Measurements from ENCODE around the gene CDK8. TPM values are rescaled to one million over a fixed set of nuclear protein-coding genes. Genes with fewer than 3 reads are reported as not detected.

CDK8 gene
- total RNA-seq, 3 donors from 2014 or later = 13.3 to 15.4 (median 13.8) TPM

DNA sequence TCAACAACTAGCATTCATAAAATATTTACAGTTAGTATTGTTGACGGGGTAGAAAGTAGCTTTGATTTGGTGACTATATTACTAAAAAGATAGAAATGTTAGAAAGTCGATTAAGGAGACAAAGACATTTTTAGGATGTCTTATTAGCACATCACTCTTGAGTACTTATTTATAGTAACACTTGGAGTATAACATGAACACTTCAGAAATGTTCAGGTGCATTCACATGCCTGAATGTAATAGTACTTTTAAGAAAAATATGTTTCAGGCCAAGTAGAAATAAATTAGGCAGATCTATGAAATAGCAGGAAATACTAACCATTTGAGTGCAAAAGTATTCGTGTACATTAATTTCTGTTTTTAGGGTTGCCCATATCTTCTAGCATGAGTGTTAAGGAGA lies 70.4 kb downstream of the CDK8 start:
- Histone ChIP-seq H3K4me3 (no peak overlapping the region), H3K4me1 (no peaks in the 10 kb centered on the region), H3K9me3 (no peaks in the 10 kb centered on the region), H3K27ac (no peak overlapping the region), H3K27me3 (no peaks in the 10 kb centered on the region), H3K36me3 (no peaks in the 10 kb centered on the region)
- intact Hi-C loops (cut with DNase I; ENCODE audit: low total_unique reads) = no loop called here
- TF ChIP-seq, protein P1, sequence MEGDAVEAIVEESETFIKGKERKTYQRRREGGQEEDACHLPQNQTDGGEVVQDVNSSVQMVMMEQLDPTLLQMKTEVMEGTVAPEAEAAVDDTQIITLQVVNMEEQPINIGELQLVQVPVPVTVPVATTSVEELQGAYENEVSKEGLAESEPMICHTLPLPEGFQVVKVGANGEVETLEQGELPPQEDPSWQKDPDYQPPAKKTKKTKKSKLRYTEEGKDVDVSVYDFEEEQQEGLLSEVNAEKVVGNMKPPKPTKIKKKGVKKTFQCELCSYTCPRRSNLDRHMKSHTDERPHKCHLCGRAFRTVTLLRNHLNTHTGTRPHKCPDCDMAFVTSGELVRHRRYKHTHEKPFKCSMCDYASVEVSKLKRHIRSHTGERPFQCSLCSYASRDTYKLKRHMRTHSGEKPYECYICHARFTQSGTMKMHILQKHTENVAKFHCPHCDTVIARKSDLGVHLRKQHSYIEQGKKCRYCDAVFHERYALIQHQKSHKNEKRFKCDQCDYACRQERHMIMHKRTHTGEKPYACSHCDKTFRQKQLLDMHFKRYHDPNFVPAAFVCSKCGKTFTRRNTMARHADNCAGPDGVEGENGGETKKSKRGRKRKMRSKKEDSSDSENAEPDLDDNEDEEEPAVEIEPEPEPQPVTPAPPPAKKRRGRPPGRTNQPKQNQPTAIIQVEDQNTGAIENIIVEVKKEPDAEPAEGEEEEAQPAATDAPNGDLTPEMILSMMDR (IDR thresholded peaks at IDR 0.05) = no peak
- TF ChIP-seq POLR2A (IDR thresholded peaks at IDR 0.05) = no peak
- TF ChIP-seq POLR2AphosphoS5 (IDR thresholded peaks at IDR 0.05) = no peak
- no peak for DNase-seq (ENCODE audit: low spot score in 2 of 2)

DNA sequence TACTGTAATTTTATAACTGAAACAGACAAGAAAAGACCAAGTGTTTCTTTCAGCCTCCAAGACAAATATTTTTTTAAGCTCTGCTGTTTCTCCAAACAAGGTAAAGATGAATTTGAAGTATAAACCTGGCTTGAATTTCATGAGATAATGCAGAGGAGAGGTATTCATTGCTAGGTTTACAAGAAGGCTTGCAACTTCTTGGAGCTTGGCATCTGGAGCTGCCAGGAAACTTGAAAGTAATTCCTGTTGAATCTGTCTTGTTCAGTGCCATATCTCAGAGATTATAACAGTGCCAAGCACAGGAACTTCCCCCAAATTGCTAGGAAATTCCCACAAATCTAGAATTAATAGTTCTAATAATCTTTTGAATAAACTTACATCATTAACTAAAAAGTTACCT lies 70.9 kb downstream of the CDK8 start:
- Histone ChIP-seq H3K27ac (no peak overlapping the region), H3K4me1 (no peaks in the 10 kb centered on the region), H3K4me3 (no peak overlapping the region), H3K9me3 (no peaks in the 10 kb centered on the region), H3K36me3 (no peaks in the 10 kb centered on the region), H3K27me3 (no peaks in the 10 kb centered on the region)
- DNase-seq (ENCODE audit: low spot score in 2 of 2) = no peak
- intact Hi-C loops (cut with DNase I; ENCODE audit: low total_unique reads) = no loop called here
- no peak for TF ChIP-seq POLR2A (IDR thresholded peaks at IDR 0.05)
- no peak for TF ChIP-seq POLR2AphosphoS5 (IDR thresholded peaks at IDR 0.05)
- TF ChIP-seq, protein P1 (IDR thresholded peaks at IDR 0.05) = no peak

DNA sequence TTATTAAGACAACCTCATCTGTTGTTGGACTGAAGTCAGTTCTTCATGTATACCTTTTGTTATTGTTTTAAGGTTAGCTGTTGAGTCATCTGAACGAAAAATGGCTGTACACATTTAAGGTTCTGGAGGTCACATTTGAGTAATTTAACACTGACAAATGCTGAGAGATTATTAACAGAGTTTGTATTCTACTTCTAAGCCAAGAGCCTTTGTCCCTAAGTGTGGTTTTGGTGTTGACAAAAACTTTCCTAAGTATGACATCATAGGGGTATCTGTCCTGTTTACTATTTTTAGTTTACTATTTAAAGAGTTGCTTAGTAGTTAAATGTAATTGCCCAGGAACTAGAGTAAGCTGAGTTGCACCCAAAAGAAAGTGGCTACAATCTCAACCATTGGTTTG lies 71.9 kb downstream of the CDK8 start:
- no peak for DNase-seq (ENCODE audit: low spot score in 2 of 2)
- Histone ChIP-seq H3K4me1 (no peaks in the 10 kb centered on the region), H3K4me3 (no peak overlapping the region), H3K27me3 (no peaks in the 10 kb centered on the region), H3K9me3 (no peaks in the 10 kb centered on the region), H3K27ac (no peak overlapping the region), H3K36me3 (no peaks in the 10 kb centered on the region)
- TF ChIP-seq POLR2AphosphoS5 (IDR thresholded peaks at IDR 0.05) (no peak), POLR2A (IDR thresholded peaks at IDR 0.05) (no peak)
- TF ChIP-seq, protein P1 (IDR thresholded peaks at IDR 0.05) = no peak
- intact Hi-C loops (cut with DNase I; ENCODE audit: low total_unique reads) = no loop called here

DNA sequence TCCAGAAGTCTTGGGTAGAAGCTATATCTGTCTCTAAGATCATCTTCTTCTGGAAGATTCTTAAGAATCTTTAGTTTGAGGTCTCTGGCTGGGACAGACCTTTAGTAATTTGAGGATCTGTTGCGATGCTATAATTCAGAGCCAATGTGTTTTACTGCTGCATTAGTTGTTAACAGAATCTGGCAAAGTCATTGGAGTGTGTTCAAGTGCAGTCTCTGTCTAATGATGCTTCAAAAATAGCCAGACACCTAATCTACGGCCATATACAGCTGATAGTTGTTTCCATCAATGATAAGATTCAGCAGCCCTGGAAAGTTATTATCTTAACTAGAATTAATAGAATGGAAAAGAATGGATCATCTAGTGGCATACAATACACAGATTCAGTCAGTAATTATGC lies 72.6 kb downstream of the CDK8 start:
- no peak for DNase-seq (ENCODE audit: low spot score in 2 of 2)
- H3K36me3 ChIP-seq = no peaks in the 10 kb centered on the region
- no peaks in the 10 kb centered on the region for H3K27me3 ChIP-seq
- no peak overlapping the region for H3K4me3 ChIP-seq
- no peak overlapping the region for H3K27ac ChIP-seq
- TF ChIP-seq POLR2A (IDR thresholded peaks at IDR 0.05) (no peak), POLR2AphosphoS5 (IDR thresholded peaks at IDR 0.05) (no peak)
- TF ChIP-seq, protein P1 (IDR thresholded peaks at IDR 0.05) = no peak
- intact Hi-C loops (cut with DNase I; ENCODE audit: low total_unique reads) = no loop called here
- H3K9me3 ChIP-seq = no peaks in the 10 kb centered on the region
- H3K4me1 ChIP-seq = no peaks in the 10 kb centered on the region

DNA sequence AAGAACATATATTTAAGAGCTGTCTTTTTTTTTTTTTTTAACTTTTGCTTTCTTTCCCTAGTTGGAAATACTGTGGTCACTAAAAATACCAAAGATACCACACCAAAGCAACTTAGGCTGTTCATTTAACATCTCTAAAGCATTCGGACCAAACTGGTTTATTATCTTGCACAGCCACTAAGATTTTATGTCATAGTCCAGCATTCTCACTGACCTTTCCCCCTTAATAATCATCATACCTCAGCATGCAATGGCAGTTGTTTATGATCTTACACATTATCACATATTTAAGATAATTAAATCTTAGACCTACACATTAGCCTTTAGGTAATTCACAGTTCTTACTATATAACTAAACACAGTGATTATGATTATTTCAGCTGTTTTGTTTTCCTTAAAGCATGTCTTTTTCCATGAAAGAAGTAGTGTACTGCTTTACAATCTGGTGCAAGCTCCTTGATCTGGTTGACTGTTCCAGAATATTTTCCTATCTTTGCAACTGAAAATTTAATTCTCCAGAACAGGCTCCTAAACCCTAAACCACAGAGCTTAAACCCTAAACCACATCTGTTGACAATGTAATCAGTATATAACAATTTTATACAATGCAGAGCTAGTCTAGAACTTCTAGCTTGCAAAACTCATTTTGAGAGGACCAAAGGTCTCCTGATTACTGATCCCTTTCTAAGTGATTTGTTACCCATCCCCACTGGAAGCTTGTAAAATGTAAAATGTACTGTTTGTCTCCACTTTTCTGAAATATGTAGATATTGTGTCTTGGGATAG lies 74.2 kb downstream of the CDK8 start:
- no peaks in the 10 kb centered on the region for H3K4me1 ChIP-seq
- H3K27ac ChIP-seq = no peak overlapping the region
- H3K9me3 ChIP-seq = no peaks in the 10 kb centered on the region
- H3K27me3 ChIP-seq = no peaks in the 10 kb centered on the region
- no peak overlapping the region for H3K4me3 ChIP-seq
- H3K36me3 ChIP-seq = no peaks in the 10 kb centered on the region
- no peak for DNase-seq (ENCODE audit: low spot score in 2 of 2)
- intact Hi-C loops (cut with DNase I; ENCODE audit: low total_unique reads) = no loop called here
- TF ChIP-seq POLR2AphosphoS5 (IDR thresholded peaks at IDR 0.05) = no peak
- TF ChIP-seq, protein P1 (IDR thresholded peaks at IDR 0.05) = no peak
- TF ChIP-seq POLR2A (IDR thresholded peaks at IDR 0.05) = no peak
